ENCODE results near the gene ATF4.

ATF4 gene

DNA sequence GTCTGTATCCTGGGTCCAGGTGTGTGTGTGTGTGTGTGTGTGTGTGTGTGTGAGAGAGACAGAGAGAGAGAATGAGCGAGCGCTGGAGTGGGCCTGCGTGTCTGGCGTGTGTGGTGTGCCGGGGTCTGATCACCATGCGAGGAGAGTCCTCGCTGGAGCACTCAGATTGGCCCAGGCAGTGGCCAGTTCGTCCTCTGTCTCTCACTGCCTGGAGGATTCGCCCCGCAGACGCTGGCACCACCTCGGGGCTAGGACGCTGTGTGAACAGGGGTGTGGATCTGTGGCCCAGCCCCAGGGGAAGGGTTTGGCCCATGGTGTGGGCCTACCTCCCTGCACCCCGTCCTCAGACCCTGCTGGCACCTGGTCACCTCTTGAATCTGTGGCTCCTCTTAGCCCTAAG is 38.6 kb downstream of the ATF4 start:
- Histone ChIP-seq H3K14ac (ENCODE audit: low read length) (peak overlapping the region; percentile 32), H3K27ac (replicated peaks; ENCODE audit: low read length) (no peak overlapping the region), H3K9ac (ENCODE audit: low read depth, low read length, poor library complexity) (no peak overlapping the region), H2BK15ac (ENCODE audit: low read length) (no peak overlapping the region), H3K4me1 (ENCODE audit: control insufficient read depth in 2 of 2, insufficient read depth in 1 of 2, low read depth in 1 of 2, low read length in 2 of 2) (peaks cover 0 to 7% of the 10 kb centered on the region in 2 donors), H3K9me3 (replicated peaks in 1 of 2; ENCODE audit: control insufficient read depth in 2 of 2, insufficient read depth in 1 of 2, low read depth in 1 of 2, low read length in 2 of 2) (peaks cover 0 to 6% of the 10 kb centered on the region in 2 donors), H2BK12ac (ENCODE audit: low read length) (peak overlapping the region; percentile 33), H3K27me3 (ENCODE audit: control insufficient read depth in 3 of 3, insufficient read depth in 3 of 3, low read depth in 1 of 3, low read length in 3 of 3) (peaks cover 6 to 79% (median 50%) of the 10 kb centered on the region in 3 experiments), H2BK120ac (ENCODE audit: low read depth, low read length) (no peak overlapping the region), H4K91ac (ENCODE audit: low read depth, low read length, poor library complexity) (no peak overlapping the region), H2AK5ac (ENCODE audit: low read depth, low read length) (peak overlapping the region; percentile 51), H4K8ac (ENCODE audit: low read depth, low read length) (no peak overlapping the region), H3K79me1 (ENCODE audit: low read depth, low read length) (no peaks in the 10 kb centered on the region), H3K4me2 (ENCODE audit: insufficient read depth, low read length, poor library complexity, severe bottlenecking) (no peak overlapping the region), H3K36me3 (replicated peaks in 1 of 2; ENCODE audit: control insufficient read depth in 2 of 2, insufficient read depth in 2 of 2, low read length in 2 of 2) (peaks cover 0 to under 1% of the 10 kb centered on the region in 2 donors), H3K18ac (ENCODE audit: low read length) (peak overlapping the region; percentile 40), H3K4me3 (ENCODE audit: low read length in 2 of 2) (no peak overlapping the region), H2BK5ac (ENCODE audit: low read length) (no peak overlapping the region), H3K4ac (ENCODE audit: low read length) (no peak overlapping the region), H2AFZ (ENCODE audit: low read length) (no peak overlapping the region), H3K23ac (ENCODE audit: low read depth, low read length, poor library complexity) (peak overlapping the region; percentile 46)
- WGBS, 2 donors (ENCODE audit: extremely low coverage in 2 of 2, insufficient read length in 2 of 2, insufficient replicate concordance in 1 of 2), result no CpG with 5 or more reads among the region's 14 CpGs
- DNase-seq (ENCODE audit: low spot score), result no peak

DNA sequence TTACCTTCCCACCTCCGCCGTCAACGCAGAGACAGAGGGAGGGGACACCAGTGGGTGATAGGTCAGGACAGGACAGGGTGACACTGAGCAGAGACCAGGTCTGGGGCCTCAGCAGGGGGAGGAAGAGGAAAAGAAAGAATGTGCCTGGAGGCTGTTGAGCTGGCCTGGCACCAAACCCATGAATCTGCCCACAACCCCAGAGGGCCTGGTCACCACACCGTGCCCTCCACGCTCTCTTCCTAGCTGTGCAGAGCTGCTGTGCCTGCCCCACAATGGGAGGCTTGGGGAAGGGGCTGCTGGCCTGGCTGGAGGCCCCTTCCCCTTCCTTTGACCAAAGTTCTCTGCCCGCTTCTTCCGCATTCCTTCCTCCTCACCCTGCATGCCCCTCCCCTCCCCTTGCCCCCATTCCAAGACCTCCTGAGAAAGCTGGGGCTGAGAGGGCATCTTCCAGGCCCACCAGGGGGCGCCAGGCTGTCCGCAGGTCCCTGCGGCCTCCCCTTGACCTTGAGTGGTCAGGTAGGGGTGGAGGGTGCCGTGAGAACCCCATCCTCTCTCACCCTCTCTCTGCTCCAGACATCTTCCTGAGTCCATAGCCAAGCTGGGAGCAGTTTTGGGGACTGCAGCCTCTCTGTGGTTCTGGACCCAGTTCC is 39.2 kb downstream of the ATF4 start:
- Histone ChIP-seq H3K4ac (ENCODE audit: low read length) (no peak overlapping the region), H4K8ac (ENCODE audit: low read depth, low read length) (no peak overlapping the region), H2BK12ac (ENCODE audit: low read length) (no peak overlapping the region), H3K4me1 (ENCODE audit: control insufficient read depth in 2 of 2, insufficient read depth in 1 of 2, low read depth in 1 of 2, low read length in 2 of 2) (peaks cover 0 to 7% of the 10 kb centered on the region in 2 donors), H3K18ac (ENCODE audit: low read length) (peak overlapping the region; percentile 9), H3K4me2 (ENCODE audit: insufficient read depth, low read length, poor library complexity, severe bottlenecking) (no peak overlapping the region), H3K14ac (ENCODE audit: low read length) (no peak overlapping the region), H2BK120ac (ENCODE audit: low read depth, low read length) (no peak overlapping the region), H3K79me1 (ENCODE audit: low read depth, low read length) (no peaks in the 10 kb centered on the region), H3K23ac (ENCODE audit: low read depth, low read length, poor library complexity) (peak overlapping the region; percentile 46), H4K91ac (ENCODE audit: low read depth, low read length, poor library complexity) (no peak overlapping the region), H3K9ac (ENCODE audit: low read depth, low read length, poor library complexity) (no peak overlapping the region), H2AFZ (ENCODE audit: low read length) (no peak overlapping the region), H2AK5ac (ENCODE audit: low read depth, low read length) (peak overlapping the region; percentile 51), H3K27ac (replicated peaks; ENCODE audit: low read length) (no peak overlapping the region), H2BK15ac (ENCODE audit: low read length) (no peak overlapping the region), H3K9me3 (replicated peaks in 1 of 2; ENCODE audit: control insufficient read depth in 2 of 2, insufficient read depth in 1 of 2, low read depth in 1 of 2, low read length in 2 of 2) (peaks cover 0 to 9% of the 10 kb centered on the region in 2 donors), H2BK5ac (ENCODE audit: low read length) (no peak overlapping the region), H3K4me3 (ENCODE audit: low read length in 2 of 2) (peak overlapping the region in 1 of 2 donors; percentile 7), H3K27me3 (ENCODE audit: control insufficient read depth in 3 of 3, insufficient read depth in 3 of 3, low read depth in 1 of 3, low read length in 3 of 3) (peaks cover 6 to 73% (median 53%) of the 10 kb centered on the region in 3 experiments), H3K36me3 (replicated peaks in 1 of 2; ENCODE audit: control insufficient read depth in 2 of 2, insufficient read depth in 2 of 2, low read length in 2 of 2) (peaks cover 0 to 3% of the 10 kb centered on the region in 2 donors)
- DNase-seq (ENCODE audit: low spot score), result no peak
- no CpG with 5 or more reads among the region's 11 CpGs for WGBS, 2 donors (ENCODE audit: extremely low coverage in 2 of 2, insufficient read length in 2 of 2, insufficient replicate concordance in 1 of 2)

DNA sequence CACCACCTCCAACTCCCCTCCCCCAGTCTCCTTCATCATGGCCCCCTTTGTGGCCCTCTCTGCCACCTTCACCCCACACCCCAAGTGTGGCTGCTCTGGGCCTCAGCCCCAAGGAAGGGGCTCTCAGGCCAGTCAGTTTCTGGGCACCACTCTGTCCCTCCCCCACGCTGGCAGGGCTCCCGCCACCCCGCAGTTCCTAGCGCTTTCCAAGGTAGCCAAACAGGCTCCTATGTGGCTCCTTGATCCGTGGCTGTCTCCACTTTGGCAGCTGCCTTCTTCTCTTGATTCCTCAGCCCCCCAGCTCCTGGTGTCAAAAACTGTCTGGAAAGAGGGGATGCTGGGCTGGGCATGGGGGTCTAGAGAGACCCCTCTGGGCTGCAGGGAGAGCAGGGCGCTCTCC is 39.8 kb downstream of the ATF4 start:
- H3K27me3 ChIP-seq (ENCODE audit: control insufficient read depth in 3 of 3, insufficient read depth in 3 of 3, low read depth in 1 of 3, low read length in 3 of 3), result peaks cover 6 to 69% (median 53%) of the 10 kb centered on the region in 3 experiments

GRCh38 chr22:39562839-39563489 is 42.6 kb downstream of the ATF4 start:
- Histone ChIP-seq H3K4me1 (ENCODE audit: control insufficient read depth in 2 of 2, insufficient read depth in 1 of 2, low read depth in 1 of 2, low read length in 2 of 2) (peaks cover 0 to 7% of the 10 kb centered on the region in 2 donors), H3K4me3 (ENCODE audit: low read length in 2 of 2) (peak overlapping the region in 1 of 2 donors; percentile 39), H3K4me2 (ENCODE audit: insufficient read depth, low read length, poor library complexity, severe bottlenecking) (no peak overlapping the region), H3K23ac (ENCODE audit: low read depth, low read length, poor library complexity) (no peak overlapping the region), H2AK5ac (ENCODE audit: low read depth, low read length) (no peak overlapping the region), H4K8ac (ENCODE audit: low read depth, low read length) (no peak overlapping the region), H3K9me3 (replicated peaks in 1 of 2; ENCODE audit: control insufficient read depth in 2 of 2, insufficient read depth in 1 of 2, low read depth in 1 of 2, low read length in 2 of 2) (peaks cover 0 to 11% of the 10 kb centered on the region in 2 donors), H3K27me3 (ENCODE audit: control insufficient read depth in 3 of 3, insufficient read depth in 3 of 3, low read depth in 1 of 3, low read length in 3 of 3) (peaks cover 0 to 44% (median 29%) of the 10 kb centered on the region in 3 experiments), H3K27ac (replicated peaks; ENCODE audit: low read length) (no peak overlapping the region), H4K91ac (ENCODE audit: low read depth, low read length, poor library complexity) (no peak overlapping the region), H3K9ac (ENCODE audit: low read depth, low read length, poor library complexity) (no peak overlapping the region), H2BK15ac (ENCODE audit: low read length) (no peak overlapping the region), H2BK120ac (ENCODE audit: low read depth, low read length) (no peak overlapping the region), H3K4ac (ENCODE audit: low read length) (no peak overlapping the region), H3K18ac (ENCODE audit: low read length) (no peak overlapping the region), H2BK5ac (ENCODE audit: low read length) (no peak overlapping the region), H3K14ac (ENCODE audit: low read length) (peak overlapping the region; percentile 49), H3K79me1 (ENCODE audit: low read depth, low read length) (no peaks in the 10 kb centered on the region), H2BK12ac (ENCODE audit: low read length) (peak overlapping the region; percentile 69), H2AFZ (ENCODE audit: low read length) (no peak overlapping the region), H3K36me3 (replicated peaks in 1 of 2; ENCODE audit: control insufficient read depth in 2 of 2, insufficient read depth in 2 of 2, low read length in 2 of 2) (peaks cover 0 to 3% of the 10 kb centered on the region in 2 donors)
- 93% methylated on average over 1 of the region's 9 CpGs; no CpG with 5 or more reads in 1 of the 2 donors for WGBS, 2 donors (ENCODE audit: extremely low coverage in 2 of 2, insufficient read length in 2 of 2, insufficient replicate concordance in 1 of 2)
- no peak for DNase-seq (ENCODE audit: low spot score)

More for the DNA sequence above, 39.8 kb downstream of the ATF4 start:
- H2BK15ac ChIP-seq (ENCODE audit: low read length), result no peak overlapping the region
- H2BK5ac ChIP-seq (ENCODE audit: low read length), result no peak overlapping the region
- H2AK5ac ChIP-seq (ENCODE audit: low read depth, low read length), result no peak overlapping the region
- H3K9ac ChIP-seq (ENCODE audit: low read depth, low read length, poor library complexity), result no peak overlapping the region
- DNase-seq (ENCODE audit: low spot score), result no peak
- H3K18ac ChIP-seq (ENCODE audit: low read length), result no peak overlapping the region
- no peak overlapping the region for H4K8ac ChIP-seq (ENCODE audit: low read depth, low read length)
- H2BK120ac ChIP-seq (ENCODE audit: low read depth, low read length), result no peak overlapping the region
- H2AFZ ChIP-seq (ENCODE audit: low read length), result no peak overlapping the region
- no peak overlapping the region for H2BK12ac ChIP-seq (ENCODE audit: low read length)
- no peak overlapping the region for H3K14ac ChIP-seq (ENCODE audit: low read length)
- peaks cover 0 to 9% of the 10 kb centered on the region in 2 donors for H3K9me3 ChIP-seq (replicated peaks in 1 of 2; ENCODE audit: control insufficient read depth in 2 of 2, insufficient read depth in 1 of 2, low read depth in 1 of 2, low read length in 2 of 2)
- H3K27ac ChIP-seq (replicated peaks; ENCODE audit: low read length), result no peak overlapping the region
- H4K91ac ChIP-seq (ENCODE audit: low read depth, low read length, poor library complexity), result no peak overlapping the region
- no peaks in the 10 kb centered on the region for H3K79me1 ChIP-seq (ENCODE audit: low read depth, low read length)
- H3K23ac ChIP-seq (ENCODE audit: low read depth, low read length, poor library complexity), result peak overlapping the region; percentile 43
- H3K4me2 ChIP-seq (ENCODE audit: insufficient read depth, low read length, poor library complexity, severe bottlenecking), result no peak overlapping the region
- H3K4ac ChIP-seq (ENCODE audit: low read length), result no peak overlapping the region
- no CpG with 5 or more reads among the region's 6 CpGs for WGBS, 2 donors (ENCODE audit: extremely low coverage in 2 of 2, insufficient read length in 2 of 2, insufficient replicate concordance in 1 of 2)
- H3K36me3 ChIP-seq (replicated peaks in 1 of 2; ENCODE audit: control insufficient read depth in 2 of 2, insufficient read depth in 2 of 2, low read length in 2 of 2), result peaks cover 0 to 3% of the 10 kb centered on the region in 2 donors
- peaks cover 0 to 7% of the 10 kb centered on the region in 2 donors for H3K4me1 ChIP-seq (ENCODE audit: control insufficient read depth in 2 of 2, insufficient read depth in 1 of 2, low read depth in 1 of 2, low read length in 2 of 2)
- H3K4me3 ChIP-seq (ENCODE audit: low read length in 2 of 2), result no peak overlapping the region
